GM18517 (cell line): ENCODE data around the gene NLGN4X.

ENCODE experiments used
- ATAC-seq: cut with Tn5 transposase; IDR thresholded peaks from one replicate; pipeline ENCODE4 v1.9.1; 2021; ENCODE audit warnings: mild to moderate bottlenecking, moderate library complexity; ENCODE audit not compliant: unreplicated experiment

Gene NLGN4X

DNA sequence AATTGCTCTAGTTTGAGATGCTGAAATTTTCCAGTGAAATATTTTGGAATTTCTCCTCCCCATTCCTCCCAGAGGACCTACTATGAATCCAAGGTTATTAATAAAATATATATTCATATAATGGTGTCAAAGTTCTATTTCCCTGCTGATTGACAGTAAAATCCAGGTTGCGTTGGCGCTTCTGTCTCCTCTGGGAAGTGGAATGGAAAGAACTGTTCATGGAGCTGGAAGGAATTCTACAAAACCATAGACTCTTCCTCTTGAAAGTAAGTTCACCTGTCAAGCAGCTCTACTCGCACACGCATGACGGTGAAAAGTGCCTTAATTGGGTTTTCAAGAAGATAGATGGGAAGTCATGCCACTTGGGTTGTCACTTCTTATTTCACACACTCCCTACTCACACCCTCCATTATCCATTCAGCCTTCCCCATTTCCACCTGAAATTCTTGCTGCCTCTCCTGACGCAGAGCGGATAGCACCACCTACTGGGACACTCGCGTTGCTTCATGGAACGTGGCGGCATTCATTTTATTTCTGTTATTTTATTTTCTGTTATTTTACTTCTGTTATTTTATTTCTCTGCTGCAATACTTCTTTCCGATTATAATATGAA is 351.6 kb downstream of the NLGN4X start:
- ATAC-seq: no peak

DNA sequence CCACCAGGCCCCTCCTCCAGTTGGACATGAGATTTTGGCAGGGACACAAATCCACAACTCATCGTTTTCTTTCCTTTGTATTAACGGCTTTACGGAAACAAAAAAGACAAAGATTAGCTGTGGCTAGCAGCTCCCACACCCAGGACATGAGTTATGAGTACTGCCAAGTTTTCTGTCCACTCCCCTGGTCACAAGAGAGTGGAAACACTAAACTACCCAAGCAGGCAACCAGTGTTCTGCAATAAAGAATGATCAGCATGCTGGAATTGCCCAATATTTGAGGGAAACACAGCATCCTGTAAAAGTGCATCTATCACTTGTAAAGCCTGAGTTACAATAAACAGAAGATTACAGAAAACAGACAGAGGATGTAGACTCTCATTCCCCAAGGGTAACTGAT is 358.4 kb downstream of the NLGN4X start:
- ATAC-seq: no peak

DNA sequence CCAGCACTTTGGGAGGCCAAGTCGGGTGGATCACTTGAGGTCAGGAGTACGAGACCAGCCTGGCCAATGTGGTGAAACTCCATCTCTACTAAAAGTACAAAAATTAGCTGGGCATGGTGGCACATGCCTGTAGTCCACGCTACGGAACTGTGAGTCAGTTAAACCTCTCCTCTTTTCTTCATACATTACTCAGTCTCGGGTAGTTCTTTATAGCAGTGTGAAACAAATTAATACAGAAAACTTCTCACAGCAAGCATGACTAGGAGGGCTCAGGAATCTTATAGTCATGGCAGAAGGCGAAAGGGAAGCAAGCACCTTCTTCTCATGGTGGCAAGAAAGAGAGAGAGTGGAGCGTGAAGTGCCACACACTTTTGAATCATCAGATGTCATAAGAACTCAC is 358.9 kb downstream of the NLGN4X start:
- no peak for ATAC-seq

DNA sequence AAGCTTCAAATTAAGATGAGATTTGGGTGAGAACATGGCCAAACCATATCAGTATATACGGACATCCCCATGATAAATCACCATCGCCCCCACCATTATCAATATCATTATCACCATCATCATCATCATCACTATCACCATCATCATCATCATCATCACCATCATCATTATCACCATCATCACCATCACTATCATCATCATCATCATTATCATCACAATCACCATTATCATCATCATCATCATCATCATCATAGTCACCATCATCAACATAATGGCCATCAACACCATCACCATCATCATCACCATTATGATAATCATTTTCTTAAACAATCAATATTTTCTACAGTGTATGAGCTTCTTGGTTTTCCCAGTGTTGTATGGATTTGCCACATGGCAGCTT is 360.9 kb downstream of the NLGN4X start:
- no peak for ATAC-seq

DNA sequence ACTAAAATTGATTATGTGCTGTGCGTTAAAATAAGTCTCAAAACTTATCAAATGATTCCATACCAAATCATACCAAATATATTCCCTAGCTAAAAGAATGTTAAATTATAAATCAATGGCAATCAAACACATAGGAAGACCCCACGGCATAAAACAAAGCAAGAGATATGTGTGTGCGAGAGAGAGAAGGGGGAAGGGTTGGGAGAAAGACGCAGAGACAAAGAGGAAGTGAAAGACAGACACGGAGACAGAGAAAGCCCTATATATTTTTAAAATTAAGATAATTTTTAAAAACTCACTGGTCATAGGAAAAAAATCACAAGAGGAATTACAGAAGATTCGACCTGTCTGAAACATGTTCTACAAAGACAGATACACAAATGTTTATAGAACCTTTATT is 371.4 kb downstream of the NLGN4X start:
- ATAC-seq: no peak

DNA sequence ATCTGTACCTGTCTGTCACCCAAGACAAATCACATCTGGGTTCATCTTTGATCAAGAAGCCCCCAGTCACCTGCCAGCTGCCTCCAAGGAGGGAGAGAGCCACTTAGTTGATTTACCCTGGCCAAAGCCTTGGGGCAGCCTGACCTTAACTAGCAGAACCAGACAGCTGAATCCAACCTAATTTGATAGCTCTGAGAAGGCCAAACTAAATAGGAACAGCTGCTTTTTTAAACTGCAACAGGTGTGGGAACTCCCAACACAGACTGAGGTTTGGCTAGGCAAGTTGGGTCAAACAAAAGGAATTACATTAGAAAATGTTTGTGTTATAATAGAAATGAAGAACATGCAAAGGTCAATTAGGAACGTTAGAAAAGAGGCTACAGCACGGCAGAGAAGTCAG is 375.7 kb downstream of the NLGN4X start:
- no peak for ATAC-seq

DNA sequence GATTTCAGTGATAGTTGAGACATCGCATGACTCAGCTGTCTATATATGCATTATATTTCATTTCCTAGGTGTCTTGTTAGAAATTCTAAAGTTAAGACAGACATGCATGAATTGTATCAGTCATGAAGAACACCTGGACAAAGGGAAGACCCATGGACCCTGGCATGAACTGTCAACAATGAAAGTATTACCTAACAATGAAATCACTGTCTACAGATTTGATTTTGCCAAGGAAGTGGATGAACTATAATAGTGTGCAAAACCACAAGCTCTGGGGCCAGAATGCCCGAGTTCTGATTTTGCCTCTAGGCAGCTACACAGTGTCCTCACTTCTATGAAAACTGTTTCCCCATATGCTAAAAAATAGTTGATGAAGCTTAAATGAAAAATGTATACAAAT is 386.1 kb downstream of the NLGN4X start:
- ATAC-seq: no peak
